HG02623 (cell line): ENCODE results near the gene ITGB5.
A peak's percentile ranks its signal among the peaks of the same experiment; 100 is the strongest.
"Not testable (repeated sequence)": the region's sequence is repeated elsewhere in the genome, so short reads cannot be mapped to it uniquely, and the experiment has no call there.

Source experiments
- ATAC-seq: cut with Tn5 transposase; IDR thresholded peaks from one replicate; pipeline ENCODE4 v1.9.1; 2021; ENCODE audit warnings: moderate library complexity; ENCODE audit not compliant: unreplicated experiment

ITGB5 gene

GRCh38 chr3:124839896-124840295 is 47.3 kb downstream of the ITGB5 start:
- ATAC-seq: no peak

DNA sequence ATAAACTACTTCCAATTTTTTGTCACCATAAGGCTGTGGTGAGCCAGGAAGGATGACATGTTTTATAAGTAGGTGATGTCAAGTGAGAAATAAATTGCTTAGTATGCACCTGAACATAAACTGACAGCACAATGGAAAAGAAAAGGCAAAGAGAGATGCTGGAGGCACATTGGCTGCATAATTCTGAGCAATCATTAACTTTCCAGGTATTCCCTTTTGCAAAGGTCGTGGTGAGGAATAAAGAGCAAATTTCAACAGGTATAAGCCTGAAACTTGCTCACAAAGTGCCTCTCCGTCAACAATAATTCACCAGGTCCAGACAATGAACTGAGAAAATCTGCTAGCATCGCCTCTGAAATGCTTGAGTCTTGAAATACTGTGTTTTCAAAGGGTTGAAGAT is 48.2 kb downstream of the ITGB5 start:
- ATAC-seq: no peak

GRCh38 chr3:124837730-124838186 is 49.4 kb downstream of the ITGB5 start:
- ATAC-seq: no peak

- ATAC-seq: no peak
These were observed 50.1 kb downstream of the ITGB5 start for GRCh38 chr3:124837065-124837464.

GRCh38 chr3:124836448-124836847 is 50.7 kb downstream of the ITGB5 start:
- no peak for ATAC-seq

GRCh38 chr3:124834723-124835718 is 52.1 kb downstream of the ITGB5 start:
- peak; percentile 88 for ATAC-seq

- ATAC-seq: no peak
These were observed 53.3 kb downstream of the ITGB5 start for GRCh38 chr3:124833710-124834332.

- no peak for ATAC-seq
These were observed 54.1 kb downstream of the ITGB5 start for GRCh38 chr3:124832782-124833709.

GRCh38 chr3:124831628-124832199 is 55.5 kb downstream of the ITGB5 start:
- ATAC-seq: no peak

GRCh38 chr3:124829819-124830554 is 57.2 kb downstream of the ITGB5 start:
- ATAC-seq: no peak

DNA sequence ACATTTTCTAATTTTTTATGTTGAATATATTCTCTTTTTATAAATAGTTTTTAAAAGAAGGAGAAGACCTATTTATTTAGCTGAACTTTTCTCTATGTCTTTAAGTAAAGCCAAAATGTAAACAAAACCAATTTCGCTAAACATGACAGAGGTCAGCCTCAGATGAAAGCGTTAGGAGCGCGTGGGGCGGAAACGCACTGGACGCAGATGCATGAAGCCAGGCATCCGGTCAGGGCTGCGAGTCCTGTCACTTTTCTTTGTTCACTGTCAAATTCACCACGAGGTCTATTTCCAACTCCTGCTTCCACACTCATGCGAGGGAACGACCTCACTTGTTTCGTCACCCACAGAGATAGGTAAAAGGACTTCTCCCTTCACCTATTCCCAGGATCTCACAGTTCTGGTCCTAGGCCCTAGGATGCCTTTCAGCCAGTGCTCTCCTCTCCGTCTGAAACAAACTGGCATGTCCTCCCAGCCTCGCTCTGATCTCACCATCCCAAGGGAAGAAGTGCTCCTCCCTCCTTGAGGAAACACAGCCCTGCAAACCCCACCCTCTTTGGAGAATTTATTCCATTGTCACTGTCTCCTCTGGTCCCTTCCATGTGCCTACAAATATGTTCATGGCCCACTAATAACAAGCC is 57.9 kb downstream of the ITGB5 start:
- ATAC-seq: no peak

DNA sequence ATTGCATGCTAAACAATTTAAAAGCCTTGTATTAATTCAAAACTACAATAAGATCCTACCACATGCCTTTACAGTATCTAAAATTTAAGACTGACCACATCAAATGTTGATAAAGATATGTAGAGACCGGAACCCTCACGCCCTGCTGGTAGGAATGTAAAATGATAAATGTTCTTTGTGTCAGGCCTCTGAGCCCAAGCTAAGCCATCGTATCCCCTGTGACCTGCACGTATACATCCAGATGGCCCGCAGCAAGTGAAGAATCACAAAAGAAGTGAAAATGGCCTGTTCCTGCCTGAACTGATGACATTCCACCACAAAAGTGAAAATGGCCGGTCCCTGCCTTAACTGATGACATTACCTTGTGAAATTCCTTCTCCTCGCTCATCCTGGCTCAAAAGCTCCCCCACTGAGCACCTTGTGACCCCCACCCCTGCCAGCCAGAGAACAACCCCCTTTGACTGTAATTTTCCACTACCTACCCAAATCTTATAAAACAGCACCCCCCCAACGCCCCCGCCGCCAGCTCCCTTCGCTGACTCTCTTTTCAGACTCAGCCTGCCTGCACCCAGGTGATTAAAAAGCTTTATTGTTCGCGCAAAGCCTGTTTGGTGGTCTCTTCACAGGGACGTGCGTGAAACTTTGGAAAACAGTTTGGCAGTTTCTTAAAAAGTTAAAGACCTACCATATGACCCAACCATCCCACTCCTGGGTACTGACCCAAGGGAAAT is 59.5 kb downstream of the ITGB5 start:
- not testable (repeated sequence) for ATAC-seq

GRCh38 chr3:124826703-124827102 is 60.5 kb downstream of the ITGB5 start:
- ATAC-seq: no peak

DNA sequence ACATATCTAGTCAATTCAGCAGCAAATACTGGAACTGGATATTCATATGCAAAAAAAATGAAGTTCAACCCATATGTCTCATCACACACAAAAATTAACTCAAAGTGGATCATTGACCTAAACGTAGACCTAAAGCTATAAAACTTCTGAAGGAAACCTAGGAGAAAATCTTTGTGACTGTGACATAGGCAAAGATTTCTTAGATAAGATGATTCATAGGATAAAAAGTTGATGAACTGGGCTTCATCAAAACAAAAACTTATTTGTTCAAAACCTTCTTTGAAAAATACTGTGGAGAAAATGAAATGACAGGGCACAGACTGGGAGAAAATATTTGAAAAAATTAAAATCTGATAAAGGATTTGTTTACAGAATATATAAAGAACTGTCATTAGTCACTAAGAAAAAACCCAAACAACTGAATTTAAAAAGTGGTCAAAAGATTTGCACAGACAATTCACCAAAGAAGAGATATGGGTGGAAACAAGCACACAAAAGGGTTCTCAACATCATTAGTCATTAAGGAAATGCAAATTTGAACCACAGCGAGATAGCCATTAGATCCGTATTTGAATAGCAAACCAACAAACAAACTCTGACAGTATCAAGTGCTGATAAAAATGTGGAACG is 62.8 kb downstream of the ITGB5 start:
- no peak for ATAC-seq

GRCh38 chr3:124823648-124824047 is 63.5 kb downstream of the ITGB5 start:
- ATAC-seq: no peak

GRCh38 chr3:124823206-124823605 is 64.0 kb downstream of the ITGB5 start:
- ATAC-seq: no peak

- ATAC-seq: no peak
These were observed 65.8 kb downstream of the ITGB5 start for GRCh38 chr3:124821356-124821755.

DNA sequence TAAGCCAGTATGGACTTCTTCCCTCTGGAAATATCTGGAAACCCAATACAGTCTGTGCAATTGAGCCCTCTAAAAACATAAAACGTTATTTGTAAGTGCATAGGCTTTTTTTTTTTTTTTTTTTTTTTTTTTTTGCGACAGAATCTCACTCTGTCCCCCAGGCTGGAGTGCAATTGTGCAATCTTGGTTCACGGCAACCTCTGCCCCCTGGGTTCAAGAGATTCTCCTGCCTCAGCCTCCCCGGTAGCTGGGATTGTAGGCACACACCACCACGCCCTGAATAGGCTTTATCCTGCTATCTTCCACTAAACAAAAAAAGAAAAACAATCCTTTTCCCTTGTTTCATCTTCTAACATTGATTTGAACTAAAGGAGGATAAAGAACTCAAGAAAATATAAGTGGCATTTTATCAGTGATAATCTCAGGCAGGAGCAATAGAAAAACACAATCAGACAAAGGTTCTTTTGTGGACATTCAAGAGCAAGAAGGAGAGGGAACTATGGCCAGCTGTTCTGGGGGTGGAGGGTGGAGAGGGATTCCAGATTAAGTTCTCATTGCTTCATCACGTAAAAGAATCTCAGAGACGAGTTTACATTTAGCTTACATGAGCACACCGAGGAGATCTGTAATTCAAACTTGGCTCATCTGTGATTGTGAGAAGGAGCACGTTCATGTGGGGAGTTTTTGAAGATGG is 68.6 kb downstream of the ITGB5 start:
- ATAC-seq: no peak
